ENCODE results near the gene CPNE7. TPM values are rescaled to one million over a fixed set of nuclear protein-coding genes. Genes with fewer than 3 reads are reported as not detected.
A peak's percentile ranks its signal among the peaks of the same experiment; 100 is the strongest.

The CPNE7 gene
- total and polyA plus RNA-seq, 4 donors: 9.9 to 49.2 (median 29.2) TPM

DNA sequence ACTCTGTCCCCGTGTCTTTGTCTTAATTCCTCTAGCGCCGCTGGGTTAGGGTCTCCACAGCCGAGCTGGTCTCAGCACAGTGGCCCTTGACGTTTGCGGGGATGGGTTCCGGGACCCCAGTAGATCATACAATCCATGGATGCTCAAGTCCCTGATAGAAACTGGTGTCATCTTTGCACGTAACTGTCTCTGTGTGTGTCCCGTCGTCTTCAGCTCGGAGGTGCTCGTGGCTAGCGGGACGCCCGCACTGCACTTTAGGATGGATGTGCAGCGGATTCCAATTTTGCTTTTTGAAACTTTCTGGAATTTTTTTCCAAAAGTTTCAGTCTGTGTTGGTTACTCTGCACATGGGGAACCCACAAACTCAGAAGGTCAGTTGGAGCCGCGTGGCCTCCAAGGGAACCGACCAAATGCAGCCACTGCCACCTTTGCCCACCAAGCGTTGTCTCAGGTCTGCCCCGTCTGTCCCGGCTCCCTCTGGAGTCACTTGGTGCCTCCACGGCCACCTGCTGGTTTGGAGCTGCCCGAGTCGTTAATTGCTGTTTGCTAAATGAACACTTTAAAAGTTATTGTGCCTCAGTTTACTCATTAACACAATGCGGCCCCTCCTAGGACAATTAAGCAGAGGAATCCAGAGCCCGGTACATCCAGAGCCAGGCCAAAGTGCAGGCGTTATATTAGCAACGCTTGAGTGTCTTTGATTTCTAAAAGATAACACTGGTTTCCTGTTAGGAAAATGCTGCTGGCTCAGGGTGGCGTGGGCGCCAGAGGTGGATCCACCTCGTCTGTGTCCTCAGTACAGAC lies 32.6 kb downstream of the CPNE7 start:
- DNase-seq (ENCODE audit: low read depth in 4 of 6, low spot score in 6 of 6): no peak
- Histone ChIP-seq H3K4me1 (ENCODE audit: control insufficient read depth, insufficient read depth, low read length) (peaks cover 3% of the 10 kb centered on the region), H3K36me3 (ENCODE audit: control insufficient read depth, insufficient read depth, low read length) (no peaks in the 10 kb centered on the region), H3K4me3 (ENCODE audit: low read depth, low read length) (no peak overlapping the region), H3K27ac (ENCODE audit: low read depth, low read length) (no peak overlapping the region), H3K27me3 (ENCODE audit: control insufficient read depth, insufficient read depth, low read length) (no peaks in the 10 kb centered on the region), H3K9me3 (ENCODE audit: control insufficient read depth, insufficient read depth, low read length) (no peaks in the 10 kb centered on the region)
- 76% methylated on average over 31 of the region's 32 CpGs for WGBS (ENCODE audit: insufficient coverage)

DNA sequence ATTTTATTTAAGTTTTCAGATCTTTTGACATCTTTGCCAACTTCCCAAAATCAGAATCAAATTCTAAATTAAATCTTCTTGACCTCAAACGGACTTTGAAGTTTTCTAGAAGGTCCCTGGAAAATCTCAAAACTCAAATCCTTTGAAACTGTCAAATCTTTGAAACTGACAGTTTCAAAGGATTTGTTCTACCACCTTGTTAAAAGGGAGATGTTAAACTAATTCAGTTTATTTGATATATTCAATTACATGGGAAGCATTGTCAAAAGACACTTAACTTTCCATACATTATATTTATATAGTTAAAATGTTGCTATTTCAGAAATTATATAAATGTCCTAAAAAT lies 34.5 kb downstream of the CPNE7 start:
- Histone ChIP-seq H3K4me3 (ENCODE audit: low read depth, low read length) (no peak overlapping the region), H3K27ac (ENCODE audit: low read depth, low read length) (no peak overlapping the region), H3K27me3 (ENCODE audit: control insufficient read depth, insufficient read depth, low read length) (no peaks in the 10 kb centered on the region), H3K9me3 (ENCODE audit: control insufficient read depth, insufficient read depth, low read length) (no peaks in the 10 kb centered on the region), H3K36me3 (ENCODE audit: control insufficient read depth, insufficient read depth, low read length) (peaks cover 2% of the 10 kb centered on the region), H3K4me1 (ENCODE audit: control insufficient read depth, insufficient read depth, low read length) (peaks cover under 1% of the 10 kb centered on the region)
- WGBS (ENCODE audit: insufficient coverage): no CpG with 5 or more reads among the region's 1 CpG
- no peak for DNase-seq (ENCODE audit: low read depth in 4 of 6, low spot score in 6 of 6)

DNA sequence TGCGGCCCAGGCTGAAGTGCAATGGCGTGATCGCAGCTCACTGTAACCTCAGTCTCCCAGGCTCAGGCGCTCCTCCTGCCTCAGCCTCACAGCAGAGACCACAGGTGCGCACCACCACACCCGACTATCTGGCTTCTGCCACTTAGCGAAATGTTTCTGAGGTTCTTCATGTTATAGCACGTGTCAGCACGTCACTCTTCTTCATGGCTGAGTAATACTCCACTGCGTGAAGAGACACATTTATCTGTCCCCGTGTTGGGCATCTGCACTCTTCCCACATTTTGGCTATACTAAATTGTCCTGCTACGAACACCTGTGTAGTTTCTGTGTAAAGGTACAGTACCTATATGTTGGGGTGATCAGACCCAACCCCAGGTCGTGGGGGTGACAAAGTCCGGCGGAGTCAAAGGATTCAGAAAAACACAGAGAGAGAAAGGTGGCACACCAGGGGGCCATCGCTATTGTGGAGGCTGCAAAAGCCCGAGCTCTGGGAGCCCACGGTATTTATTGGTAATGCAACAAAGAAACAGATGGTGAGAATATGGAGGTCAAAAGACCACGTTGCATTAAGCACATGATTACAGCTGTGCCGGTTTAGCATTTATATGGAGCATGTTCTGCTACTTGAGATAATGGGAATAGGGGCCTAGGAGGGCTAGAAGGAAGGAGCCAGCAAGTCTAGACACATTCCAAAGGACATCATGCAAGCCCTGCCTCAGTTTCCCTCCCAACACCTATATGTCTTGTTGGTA lies 37.0 kb downstream of the CPNE7 start:
- Histone ChIP-seq H3K4me3 (ENCODE audit: low read depth, low read length) (no peak overlapping the region), H3K36me3 (ENCODE audit: control insufficient read depth, insufficient read depth, low read length) (peaks cover 2% of the 10 kb centered on the region), H3K27ac (ENCODE audit: low read depth, low read length) (no peak overlapping the region), H3K4me1 (ENCODE audit: control insufficient read depth, insufficient read depth, low read length) (no peaks in the 10 kb centered on the region), H3K27me3 (ENCODE audit: control insufficient read depth, insufficient read depth, low read length) (no peaks in the 10 kb centered on the region), H3K9me3 (ENCODE audit: control insufficient read depth, insufficient read depth, low read length) (no peaks in the 10 kb centered on the region)
- peak in 1 of 6 donors; percentile 3 for DNase-seq (ENCODE audit: low read depth in 4 of 6, low spot score in 6 of 6)
- WGBS (ENCODE audit: insufficient coverage): 73% methylated on average over 19 of the region's 20 CpGs

DNA sequence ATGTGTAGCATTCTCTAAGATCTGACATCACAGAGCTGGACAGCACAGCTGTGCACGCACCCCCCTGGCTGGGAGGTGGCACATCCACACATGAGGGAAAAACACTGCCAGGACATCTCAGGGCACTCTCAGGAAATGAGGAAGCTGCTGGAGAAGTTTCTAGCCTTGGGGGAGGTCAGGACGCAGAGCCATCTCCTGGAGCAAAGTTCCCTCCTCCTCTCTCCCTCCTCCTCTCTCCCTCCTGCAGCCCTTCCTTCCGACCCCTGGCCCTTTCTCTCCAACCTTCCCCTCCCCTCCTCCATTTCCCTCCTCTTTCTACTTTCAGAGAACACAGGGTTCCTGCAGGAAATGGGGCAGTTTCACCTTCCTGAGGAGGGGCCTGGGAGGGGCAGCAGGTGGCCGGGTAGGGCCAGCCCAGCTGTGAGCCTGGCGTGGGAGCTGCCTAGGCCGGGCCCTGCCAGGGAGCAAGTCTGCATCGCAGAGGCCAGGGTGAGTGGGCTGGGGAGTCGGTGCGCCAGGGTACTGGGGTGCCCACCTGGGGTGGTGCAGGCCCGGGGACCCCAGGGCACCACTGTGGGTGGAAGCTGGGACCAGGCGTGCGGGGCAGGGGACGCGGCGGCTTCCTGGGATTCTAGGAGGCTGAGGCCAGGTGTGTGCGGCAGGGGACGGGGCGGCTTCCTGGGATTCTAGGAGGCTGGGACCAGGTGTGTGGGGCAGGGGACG lies 37.8 kb downstream of the CPNE7 start, which contains the start of gene DPEP1:
TSS of gene DPEP1 (plus strand) at position 412 of the 723 bp plus-strand sequence. CDS start 16,769 bp downstream, outside the sequence.
- DNase-seq (ENCODE audit: low read depth in 4 of 6, low spot score in 6 of 6): no peak
- Histone ChIP-seq H3K9me3 (ENCODE audit: control insufficient read depth, insufficient read depth, low read length) (no peaks in the 10 kb centered on the region), H3K4me3 (ENCODE audit: low read depth, low read length) (no peak within 1 kb of the TSS), H3K27ac (ENCODE audit: low read depth, low read length) (no peak within 1 kb of the TSS), H3K27me3 (ENCODE audit: control insufficient read depth, insufficient read depth, low read length) (no peaks in the 10 kb centered on the region), H3K36me3 (ENCODE audit: control insufficient read depth, insufficient read depth, low read length) (peaks cover 2% of the 10 kb centered on the region), H3K4me1 (ENCODE audit: control insufficient read depth, insufficient read depth, low read length) (no peaks in the 10 kb centered on the region)
- 64% methylated on average over 17 of the region's 19 CpGs for WGBS (ENCODE audit: insufficient coverage)

DNA sequence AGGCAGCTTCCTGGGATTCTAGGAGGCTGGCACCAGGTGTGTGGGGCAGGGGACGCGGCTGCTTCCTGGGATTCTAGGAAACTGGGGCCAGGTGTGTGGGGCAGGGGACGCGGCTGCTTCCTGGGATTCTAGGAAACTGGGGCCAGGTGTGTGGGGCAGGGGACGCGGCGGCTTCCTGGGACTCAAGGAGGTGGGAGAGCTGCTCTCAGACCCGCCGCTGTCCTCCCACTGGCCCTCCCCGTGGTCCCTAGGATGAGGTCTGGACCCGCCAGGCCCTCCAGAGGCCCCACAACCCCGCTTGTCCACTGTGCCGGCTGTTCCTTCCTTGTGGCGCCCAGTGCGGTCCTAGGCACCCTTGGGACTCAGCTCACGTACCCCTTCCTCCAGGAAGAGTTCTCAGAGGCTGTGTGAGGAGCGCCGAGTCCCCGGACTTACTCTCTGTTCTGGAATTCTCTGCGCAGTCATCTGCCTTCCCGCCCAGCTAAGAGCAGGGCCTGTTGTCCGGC lies 38.4 kb downstream of the CPNE7 start:
- Histone ChIP-seq H3K4me3 (ENCODE audit: low read depth, low read length) (no peak overlapping the region), H3K27ac (ENCODE audit: low read depth, low read length) (no peak overlapping the region), H3K4me1 (ENCODE audit: control insufficient read depth, insufficient read depth, low read length) (no peaks in the 10 kb centered on the region), H3K27me3 (ENCODE audit: control insufficient read depth, insufficient read depth, low read length) (no peaks in the 10 kb centered on the region), H3K9me3 (ENCODE audit: control insufficient read depth, insufficient read depth, low read length) (no peaks in the 10 kb centered on the region), H3K36me3 (ENCODE audit: control insufficient read depth, insufficient read depth, low read length) (peaks cover 2% of the 10 kb centered on the region)
- no peak for DNase-seq (ENCODE audit: low read depth in 4 of 6, low spot score in 6 of 6)
- WGBS (ENCODE audit: insufficient coverage): 84% methylated on average over 22 of the region's 22 CpGs

DNA sequence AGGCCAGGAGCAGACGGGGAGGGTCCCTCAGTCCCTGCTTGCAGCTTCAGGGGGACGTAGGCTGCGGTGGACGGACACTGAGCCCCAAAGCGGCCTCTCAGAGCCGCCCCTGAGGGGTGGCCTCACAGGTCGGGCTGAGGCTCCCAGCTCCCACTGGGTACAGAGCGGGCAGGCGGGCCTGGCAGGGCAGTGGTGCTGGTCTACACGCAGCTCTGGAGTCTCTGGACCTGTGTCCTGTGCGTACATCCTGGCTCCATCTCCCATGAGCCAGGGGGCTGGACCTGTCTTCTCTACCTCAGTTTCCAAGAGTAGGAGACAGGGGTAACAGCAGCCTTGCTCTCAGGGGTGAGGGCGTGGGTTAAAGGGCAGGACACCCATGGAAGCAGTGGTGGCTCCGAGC lies 39.6 kb downstream of the CPNE7 start:
- Histone ChIP-seq H3K36me3 (ENCODE audit: control insufficient read depth, insufficient read depth, low read length) (peaks cover 2% of the 10 kb centered on the region), H3K27ac (ENCODE audit: low read depth, low read length) (no peak overlapping the region), H3K27me3 (ENCODE audit: control insufficient read depth, insufficient read depth, low read length) (no peaks in the 10 kb centered on the region), H3K9me3 (ENCODE audit: control insufficient read depth, insufficient read depth, low read length) (no peaks in the 10 kb centered on the region), H3K4me1 (ENCODE audit: control insufficient read depth, insufficient read depth, low read length) (no peaks in the 10 kb centered on the region), H3K4me3 (ENCODE audit: low read depth, low read length) (no peak overlapping the region)
- WGBS (ENCODE audit: insufficient coverage): 67% methylated on average over 13 of the region's 13 CpGs
- DNase-seq (ENCODE audit: low read depth in 4 of 6, low spot score in 6 of 6): no peak

DNA sequence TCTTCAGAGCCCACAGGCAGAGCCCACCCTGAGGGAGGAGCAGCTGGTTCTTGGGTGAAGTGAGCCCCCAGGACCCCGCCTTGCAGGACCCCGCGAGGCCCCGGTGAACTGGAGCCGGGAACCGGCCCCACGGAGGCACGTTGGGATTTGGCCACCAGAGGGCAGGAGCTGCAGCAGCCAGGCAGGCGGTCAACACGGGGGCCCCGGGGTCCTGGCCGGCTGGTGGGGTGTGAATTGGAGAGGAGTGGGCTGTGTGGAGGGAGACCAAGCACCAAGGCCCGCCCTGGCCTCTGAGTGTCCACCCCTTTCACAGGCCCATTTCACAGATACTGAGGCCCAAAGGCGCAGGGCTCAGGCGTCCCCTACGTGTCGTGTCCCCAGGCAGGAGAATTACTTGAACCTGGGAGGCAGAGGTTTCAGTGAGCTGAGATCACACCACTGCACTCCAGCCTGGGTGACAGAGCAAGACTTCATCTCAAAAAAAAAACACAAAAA lies 40.1 kb downstream of the CPNE7 start:
- H3K4me3 ChIP-seq (ENCODE audit: low read depth, low read length): no peak overlapping the region
- DNase-seq (ENCODE audit: low read depth in 4 of 6, low spot score in 6 of 6): no peak
- no peaks in the 10 kb centered on the region for H3K9me3 ChIP-seq (ENCODE audit: control insufficient read depth, insufficient read depth, low read length)
- peaks cover 2% of the 10 kb centered on the region for H3K36me3 ChIP-seq (ENCODE audit: control insufficient read depth, insufficient read depth, low read length)
- H3K27ac ChIP-seq (ENCODE audit: low read depth, low read length): no peak overlapping the region
- peaks cover 4% of the 10 kb centered on the region for H3K4me1 ChIP-seq (ENCODE audit: control insufficient read depth, insufficient read depth, low read length)
- H3K27me3 ChIP-seq (ENCODE audit: control insufficient read depth, insufficient read depth, low read length): no peaks in the 10 kb centered on the region
- WGBS (ENCODE audit: insufficient coverage): 29% methylated on average over 10 of the region's 17 CpGs

DNA sequence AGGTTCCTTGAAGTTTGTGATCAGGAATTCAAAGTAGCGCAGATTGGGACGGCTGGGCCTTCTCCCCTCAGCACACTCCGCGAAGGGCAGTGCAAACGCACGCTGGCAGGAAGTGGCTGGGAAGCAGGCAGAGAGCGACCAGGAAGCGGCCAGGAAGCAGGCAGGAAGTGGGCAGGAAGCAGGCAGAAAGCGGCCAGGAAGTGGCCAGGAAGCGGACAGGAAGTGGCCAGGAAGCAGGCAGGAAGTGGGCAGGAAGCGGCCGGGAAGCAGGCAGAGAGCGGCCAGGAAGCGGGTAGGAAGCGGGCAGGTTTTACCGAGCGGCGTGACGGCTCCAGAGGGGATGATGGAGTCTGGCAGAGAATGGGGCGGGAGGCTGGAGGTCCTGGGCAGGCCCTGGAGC lies 41.1 kb downstream of the CPNE7 start:
- no peak overlapping the region for H3K27ac ChIP-seq (ENCODE audit: low read depth, low read length)
- H3K4me1 ChIP-seq (ENCODE audit: control insufficient read depth, insufficient read depth, low read length): peaks cover 10% of the 10 kb centered on the region
- 90% methylated on average over 20 of the region's 20 CpGs for WGBS (ENCODE audit: insufficient coverage)
- DNase-seq (ENCODE audit: low read depth in 4 of 6, low spot score in 6 of 6): no peak
- H3K9me3 ChIP-seq (ENCODE audit: control insufficient read depth, insufficient read depth, low read length): no peaks in the 10 kb centered on the region
- no peak overlapping the region for H3K4me3 ChIP-seq (ENCODE audit: low read depth, low read length)
- no peaks in the 10 kb centered on the region for H3K27me3 ChIP-seq (ENCODE audit: control insufficient read depth, insufficient read depth, low read length)
- peaks cover 2% of the 10 kb centered on the region for H3K36me3 ChIP-seq (ENCODE audit: control insufficient read depth, insufficient read depth, low read length)

DNA sequence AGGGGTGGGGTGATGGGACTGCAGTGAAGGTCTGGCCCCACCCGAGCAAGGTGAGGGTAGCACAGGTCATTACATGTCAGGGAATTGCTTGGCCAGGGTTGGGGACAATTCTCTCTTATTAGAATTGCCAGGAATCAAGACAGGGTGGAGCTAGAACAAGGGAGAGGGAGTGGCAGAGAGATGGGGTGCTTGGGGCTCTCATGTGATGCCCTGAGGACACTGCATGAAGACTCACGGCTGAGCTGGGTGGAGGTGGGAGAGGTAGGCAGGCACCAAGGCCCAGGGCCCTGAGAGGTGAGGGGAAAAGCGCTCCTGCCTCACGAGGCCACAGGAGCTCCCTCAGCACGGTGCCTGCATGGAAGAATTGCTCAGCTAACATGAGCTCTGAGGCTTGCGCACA lies 41.5 kb downstream of the CPNE7 start:
- no peak overlapping the region for H3K4me3 ChIP-seq (ENCODE audit: low read depth, low read length)
- no peak for DNase-seq (ENCODE audit: low read depth in 4 of 6, low spot score in 6 of 6)
- no peaks in the 10 kb centered on the region for H3K9me3 ChIP-seq (ENCODE audit: control insufficient read depth, insufficient read depth, low read length)
- no peaks in the 10 kb centered on the region for H3K27me3 ChIP-seq (ENCODE audit: control insufficient read depth, insufficient read depth, low read length)
- WGBS (ENCODE audit: insufficient coverage): 74% methylated on average over 6 of the region's 6 CpGs
- peaks cover 11% of the 10 kb centered on the region for H3K4me1 ChIP-seq (ENCODE audit: control insufficient read depth, insufficient read depth, low read length)
- H3K36me3 ChIP-seq (ENCODE audit: control insufficient read depth, insufficient read depth, low read length): peaks cover 2% of the 10 kb centered on the region
- no peak overlapping the region for H3K27ac ChIP-seq (ENCODE audit: low read depth, low read length)
